ENCODE measurements around the gene ADARB2. TPM values are rescaled to one million over a fixed set of nuclear protein-coding genes. Genes with fewer than 3 reads are reported as not detected.

The ADARB2 gene
- polyA plus RNA-seq, 1 of the 3 experiments (the other 2 are of a cell fraction), result not detected

GRCh38 chr10:1182280-1183032, 554.9 kb downstream of the ADARB2 start:
- no peak overlapping the region for H3K9ac ChIP-seq
- H3K4me3 ChIP-seq (ENCODE audit: low read depth in 2 of 2, low read length in 1 of 2), result no peak overlapping the region
- ChIA-PET POLR2A (no interaction called here), CTCF (interaction anchor here (1.2 to 1.3 kb wide), 2 partner anchors 10 to 72 kb away, joined by 4 read pairs; no protein-coding TSS in a partner anchor)
- H3K9me2 ChIP-seq, result no peaks in the 10 kb centered on the region
- no peaks in the 10 kb centered on the region for H3K36me3 ChIP-seq (replicated peaks in 1 of 2; ENCODE audit: control insufficient read depth in 1 of 2, insufficient read depth in 2 of 2, low read length in 1 of 2)
- no peak overlapping the region for H3K27ac ChIP-seq (ENCODE audit: low read depth in 2 of 2, low read length in 1 of 2)
- DNase-seq, result no peak
- TF ChIP-seq EZH2phosphoT487 (IDR thresholded peaks at IDR 0.05; ENCODE audit: borderline replicate concordance, low read depth) (no peak), FOXM1 (IDR thresholded peaks at IDR 0.05; ENCODE audit: low read depth) (no peak), TCF12 (IDR thresholded peaks at IDR 0.05) (no peak), FOSL2 (IDR thresholded peaks at IDR 0.05; ENCODE audit: borderline replicate concordance, low read depth) (no peak), MXI1 (IDR thresholded peaks at IDR 0.05; ENCODE audit: low read depth, low read length) (no peak), RCOR1 (IDR thresholded peaks at IDR 0.05; ENCODE audit: low read length) (no peak), USF1 (IDR thresholded peaks at IDR 0.05; ENCODE audit: borderline replicate concordance, low read depth) (no peak), JUND (IDR thresholded peaks at IDR 0.05) (no peak), ELF1 (IDR thresholded peaks at IDR 0.05) (no peak)
- TF ChIP-seq, protein P1, sequence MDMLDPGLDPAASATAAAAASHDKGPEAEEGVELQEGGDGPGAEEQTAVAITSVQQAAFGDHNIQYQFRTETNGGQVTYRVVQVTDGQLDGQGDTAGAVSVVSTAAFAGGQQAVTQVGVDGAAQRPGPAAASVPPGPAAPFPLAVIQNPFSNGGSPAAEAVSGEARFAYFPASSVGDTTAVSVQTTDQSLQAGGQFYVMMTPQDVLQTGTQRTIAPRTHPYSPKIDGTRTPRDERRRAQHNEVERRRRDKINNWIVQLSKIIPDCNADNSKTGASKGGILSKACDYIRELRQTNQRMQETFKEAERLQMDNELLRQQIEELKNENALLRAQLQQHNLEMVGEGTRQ (IDR thresholded peaks at IDR 0.05; ENCODE audit: borderline replicate concordance, low read depth, low read length), result no peak
- TF ChIP-seq, protein P2, sequence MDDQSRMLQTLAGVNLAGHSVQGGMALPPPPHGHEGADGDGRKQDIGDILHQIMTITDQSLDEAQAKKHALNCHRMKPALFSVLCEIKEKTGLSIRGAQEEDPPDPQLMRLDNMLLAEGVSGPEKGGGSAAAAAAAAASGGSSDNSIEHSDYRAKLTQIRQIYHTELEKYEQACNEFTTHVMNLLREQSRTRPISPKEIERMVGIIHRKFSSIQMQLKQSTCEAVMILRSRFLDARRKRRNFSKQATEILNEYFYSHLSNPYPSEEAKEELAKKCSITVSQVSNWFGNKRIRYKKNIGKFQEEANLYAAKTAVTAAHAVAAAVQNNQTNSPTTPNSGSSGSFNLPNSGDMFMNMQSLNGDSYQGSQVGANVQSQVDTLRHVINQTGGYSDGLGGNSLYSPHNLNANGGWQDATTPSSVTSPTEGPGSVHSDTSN (IDR thresholded peaks at IDR 0.05), result no peak
- H3F3A ChIP-seq (replicated peaks; ENCODE audit: insufficient read depth), result no peaks in the 10 kb centered on the region
- H2AFZ ChIP-seq (ENCODE audit: low read depth), result no peak overlapping the region
- H3K79me2 ChIP-seq (ENCODE audit: insufficient read depth), result no peaks in the 10 kb centered on the region
- H3K4me2 ChIP-seq, result no peak overlapping the region
- no peaks in the 10 kb centered on the region for H3K9me3 ChIP-seq
- WGBS (ENCODE audit: low lambda C conversion rate), result 51% methylated on average over 28 of the region's 30 CpGs
- H4K20me1 ChIP-seq (ENCODE audit: insufficient read depth), result no peaks in the 10 kb centered on the region
- no peaks in the 10 kb centered on the region for H3K27me3 ChIP-seq (ENCODE audit: insufficient read depth)
- H3K4me1 ChIP-seq (ENCODE audit: control insufficient read depth in 1 of 2, insufficient read depth in 2 of 2, low read depth in 1 of 2, low read length in 1 of 2), result no peaks in the 10 kb centered on the region; a peak in 1 of 4 replicates

- TF ChIP-seq RAD21 (IDR thresholded peaks at IDR 0.05; ENCODE audit: low read length) (peak; percentile 3; the same call in 1 of the 2 replicates), CTCF (IDR thresholded peaks at IDR 0.05) (no peak)
- POLR2A ChIA-PET, result no interaction called here
- no peak overlapping the region for H3K4me3 ChIP-seq (ENCODE audit: low read depth in 2 of 2, low read length in 1 of 2)
Measured at GRCh38 chr10:1180836-1181235, 556.5 kb downstream of the ADARB2 start.

More at GRCh38 chr10:1180836-1181235, 556.5 kb downstream of the ADARB2 start:
- no peak overlapping the region for H3K27ac ChIP-seq (ENCODE audit: low read depth in 2 of 2, low read length in 1 of 2)
- H3K9me3 ChIP-seq, result no peaks in the 10 kb centered on the region
- no peaks in the 10 kb centered on the region; a peak in 1 of 4 replicates for H3K4me1 ChIP-seq (ENCODE audit: control insufficient read depth in 1 of 2, insufficient read depth in 2 of 2, low read depth in 1 of 2, low read length in 1 of 2)
- H4K20me1 ChIP-seq (ENCODE audit: insufficient read depth), result no peaks in the 10 kb centered on the region
- WGBS (ENCODE audit: low lambda C conversion rate), result 53% methylated on average over 10 of the region's 11 CpGs
- no peak overlapping the region for H2AFZ ChIP-seq (ENCODE audit: low read depth)
- no peaks in the 10 kb centered on the region for H3K36me3 ChIP-seq (replicated peaks in 1 of 2; ENCODE audit: control insufficient read depth in 1 of 2, insufficient read depth in 2 of 2, low read length in 1 of 2)
- no peak overlapping the region for H3K4me2 ChIP-seq
- no peaks in the 10 kb centered on the region for H3K79me2 ChIP-seq (ENCODE audit: insufficient read depth)
- no peak overlapping the region for H3K9ac ChIP-seq
- no peak for DNase-seq
- no peaks in the 10 kb centered on the region for H3F3A ChIP-seq (replicated peaks; ENCODE audit: insufficient read depth)
- CTCF ChIA-PET, result interaction anchor here (1.1 to 1.3 kb wide), 3 partner anchors 11 to 114 kb away, joined by 3 to 4 read pairs (median 3); no protein-coding TSS in a partner anchor
- H3K9me2 ChIP-seq, result no peaks in the 10 kb centered on the region
- no peaks in the 10 kb centered on the region for H3K27me3 ChIP-seq (ENCODE audit: insufficient read depth)
